ES-I3 (cell line): ENCODE data around the gene ADAMTS16.

ENCODE experiments used
- H3K36me3 ChIP-seq: 2 replicates; pipeline ENCODE4 v1.6.1; 2013; ENCODE audit warnings: mild to moderate bottlenecking, low read length, control low read depth, moderate library complexity; ENCODE audit not compliant: insufficient read depth
- H3K4me1 ChIP-seq: 2 replicates; pipeline ENCODE4 v1.6.1; 2013; ENCODE audit warnings: mild to moderate bottlenecking, control low read depth, low read length; ENCODE audit not compliant: insufficient read depth
- H3K9ac ChIP-seq: 2 replicates; pipeline ENCODE4 v1.6.1; 2013; ENCODE audit warnings: low read depth, mild to moderate bottlenecking, low read length, moderate library complexity
- H3K9me3 ChIP-seq: 2 replicates; pipeline ENCODE4 v1.6.1; 2013; ENCODE audit warnings: mild to moderate bottlenecking, low read length, moderate library complexity; ENCODE audit not compliant: control insufficient read depth, insufficient read depth

Gene ADAMTS16

DNA sequence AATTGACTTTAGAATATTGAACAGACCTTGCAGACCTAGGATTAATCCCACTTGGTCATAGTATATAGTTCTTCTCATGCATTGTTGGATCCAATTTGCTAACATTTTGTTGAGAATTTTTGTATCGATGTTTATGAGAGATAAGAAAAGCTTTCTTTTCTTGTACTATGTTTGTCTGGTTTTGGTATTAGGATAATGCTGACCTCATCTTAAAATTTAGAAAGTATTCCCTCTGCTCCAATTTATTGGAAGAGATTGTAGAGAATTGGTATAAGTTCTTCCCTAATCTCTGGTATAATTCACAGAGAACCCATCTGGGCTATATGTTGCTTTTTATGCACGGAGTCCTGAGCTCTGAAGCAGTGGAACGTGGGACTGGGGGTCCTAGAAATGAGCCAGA is 67.7 kb downstream of the ADAMTS16 start:
- Histone ChIP-seq H3K36me3 (no peaks in the 10 kb centered on the region), H3K4me1 (no peaks in the 10 kb centered on the region), H3K9me3 (no peaks in the 10 kb centered on the region), H3K9ac (no peak overlapping the region)

DNA sequence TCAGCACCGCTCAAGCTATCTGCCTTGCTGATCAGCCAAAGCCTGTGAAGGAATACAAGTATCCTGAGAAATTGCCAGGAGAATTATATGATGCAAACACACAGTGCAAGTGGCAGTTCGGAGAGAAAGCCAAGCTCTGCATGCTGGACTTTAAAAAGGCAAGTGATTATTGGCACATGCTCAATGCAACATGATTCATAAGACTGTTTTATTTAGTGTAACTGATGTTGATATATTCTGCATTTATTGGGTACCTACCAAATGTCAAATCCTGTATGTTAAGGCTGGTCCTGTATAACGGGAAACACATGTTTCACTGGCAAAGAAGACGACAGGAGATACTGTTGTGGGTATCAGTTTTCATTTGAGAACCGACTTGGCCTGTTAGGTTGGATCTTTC is 69.0 kb downstream of the ADAMTS16 start:
- Histone ChIP-seq H3K9me3 (no peaks in the 10 kb centered on the region), H3K9ac (no peak overlapping the region), H3K36me3 (no peaks in the 10 kb centered on the region), H3K4me1 (no peaks in the 10 kb centered on the region)

GRCh38 chr5:5209510-5210286 is 69.6 kb downstream of the ADAMTS16 start:
- Histone ChIP-seq H3K9me3 (no peaks in the 10 kb centered on the region), H3K4me1 (no peaks in the 10 kb centered on the region), H3K9ac (no peak overlapping the region), H3K36me3 (no peaks in the 10 kb centered on the region)

GRCh38 chr5:5217371-5217770 is 77.2 kb downstream of the ADAMTS16 start:
- no peak overlapping the region for H3K9ac ChIP-seq
- no peaks in the 10 kb centered on the region for H3K4me1 ChIP-seq
- no peaks in the 10 kb centered on the region for H3K9me3 ChIP-seq
- H3K36me3 ChIP-seq = peaks cover 4% of the 10 kb centered on the region; the same call in 1 of the 2 replicates

- Histone ChIP-seq H3K4me1 (no peaks in the 10 kb centered on the region), H3K36me3 (peaks cover 9% of the 10 kb centered on the region; the same call in 1 of the 2 replicates), H3K9ac (no peak overlapping the region), H3K9me3 (no peaks in the 10 kb centered on the region)
These were observed 78.3 kb downstream of the ADAMTS16 start for GRCh38 chr5:5218396-5218795.

DNA sequence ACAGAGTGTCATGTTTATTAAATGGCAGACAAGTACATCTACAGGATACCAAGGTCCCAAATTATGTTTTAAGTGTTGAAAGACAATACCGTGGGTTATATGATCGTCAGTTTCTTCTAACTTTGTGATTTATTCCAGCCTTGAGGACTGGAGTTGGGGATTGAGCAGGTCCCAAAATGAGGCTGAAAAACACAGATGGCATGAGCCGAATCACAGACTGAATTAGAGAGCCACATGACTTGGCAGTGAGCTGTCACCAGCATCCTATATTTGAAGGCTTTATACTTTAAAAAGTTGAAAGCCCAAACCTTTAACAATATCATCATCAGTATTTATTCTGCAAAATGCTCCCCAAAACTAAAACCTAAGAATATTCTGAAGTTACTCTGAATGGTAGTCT is 79.4 kb downstream of the ADAMTS16 start:
- H3K9ac ChIP-seq = no peak overlapping the region
- H3K36me3 ChIP-seq = peaks cover 9% of the 10 kb centered on the region; the same call in 1 of the 2 replicates
- H3K4me1 ChIP-seq = no peaks in the 10 kb centered on the region
- no peaks in the 10 kb centered on the region for H3K9me3 ChIP-seq

DNA sequence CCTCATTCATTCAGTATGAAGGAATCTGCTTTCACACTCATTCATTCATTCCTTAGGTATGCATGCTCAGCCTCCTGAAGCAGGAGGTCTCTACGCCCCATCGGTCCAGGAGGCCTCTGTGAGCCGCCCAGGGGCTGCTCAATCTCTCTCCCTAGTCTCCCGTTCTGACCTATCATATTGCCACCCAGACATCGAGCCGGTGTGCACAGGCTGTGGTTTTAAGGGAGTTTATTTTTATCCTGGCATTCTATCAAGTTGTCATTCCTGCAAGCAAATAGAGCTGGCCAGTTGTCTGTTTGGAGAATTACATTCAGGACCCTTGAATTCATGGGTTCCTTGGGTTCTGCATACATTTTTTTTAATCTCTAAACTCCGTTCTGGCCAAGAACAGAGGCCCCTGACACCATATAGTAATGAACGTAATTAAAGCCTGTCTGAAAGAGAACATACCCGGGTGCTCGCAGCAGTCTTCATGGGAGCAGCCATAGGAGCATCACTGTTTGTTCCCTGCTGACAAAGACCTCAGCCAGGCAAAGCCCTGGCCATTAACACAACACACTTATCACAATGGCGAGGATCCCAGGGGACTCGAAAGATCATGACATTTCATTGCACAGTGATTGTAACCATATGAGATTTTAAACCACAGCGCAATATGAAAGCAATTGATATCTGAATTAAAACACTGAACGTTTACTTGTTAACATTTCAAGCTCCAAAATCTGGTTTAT is 80.9 kb downstream of the ADAMTS16 start:
- H3K36me3 ChIP-seq = peaks cover 9% of the 10 kb centered on the region; the same call in 1 of the 2 replicates
- H3K4me1 ChIP-seq = no peaks in the 10 kb centered on the region
- no peaks in the 10 kb centered on the region for H3K9me3 ChIP-seq
- no peak overlapping the region for H3K9ac ChIP-seq

DNA sequence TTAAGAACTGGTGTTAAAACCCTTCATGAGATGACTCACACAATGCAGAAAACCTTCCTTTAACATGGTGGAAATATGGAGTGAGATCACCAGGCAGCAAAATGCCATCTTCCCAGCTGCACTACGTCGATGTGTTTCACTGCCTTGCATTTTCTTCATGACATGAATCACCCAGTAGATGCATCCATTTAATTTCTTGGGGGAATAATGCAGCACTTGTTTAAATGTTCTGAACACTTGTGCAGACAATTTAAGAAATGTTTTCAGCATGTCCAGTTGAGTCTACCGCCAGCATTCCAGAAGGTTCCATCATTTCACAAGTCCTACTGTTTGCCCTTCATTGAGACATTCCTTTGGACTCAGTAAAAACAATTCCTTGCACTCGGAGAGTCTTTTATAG is 81.6 kb downstream of the ADAMTS16 start:
- no peaks in the 10 kb centered on the region for H3K4me1 ChIP-seq
- no peaks in the 10 kb centered on the region for H3K9me3 ChIP-seq
- H3K9ac ChIP-seq = no peak overlapping the region
- peaks cover 9% of the 10 kb centered on the region; the same call in 1 of the 2 replicates for H3K36me3 ChIP-seq

DNA sequence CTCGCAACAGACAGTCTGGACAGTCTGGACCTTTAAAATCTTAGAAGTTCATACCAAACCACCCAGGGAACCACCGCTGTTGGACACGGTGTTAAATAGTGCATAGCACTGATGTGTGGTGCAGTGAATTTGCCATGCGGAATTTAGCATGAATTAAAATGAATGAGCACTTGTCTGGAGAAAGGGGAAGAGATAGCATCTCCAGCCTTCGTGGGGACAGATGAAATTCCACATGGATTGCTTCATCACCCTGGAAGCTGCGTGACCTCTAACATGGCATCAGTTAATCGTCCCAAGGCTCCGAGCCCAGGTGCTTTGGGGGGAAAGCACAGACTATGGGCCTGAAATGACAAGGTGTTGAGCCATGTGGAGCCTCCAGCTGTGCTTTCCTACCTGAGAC is 91.4 kb downstream of the ADAMTS16 start:
- Histone ChIP-seq H3K9me3 (peaks cover 3% of the 10 kb centered on the region; the same call in 1 of the 2 replicates), H3K4me1 (no peaks in the 10 kb centered on the region), H3K9ac (no peak overlapping the region), H3K36me3 (peaks cover 10% of the 10 kb centered on the region; the same call in 1 of the 2 replicates)

GRCh38 chr5:5234912-5235311 is 94.8 kb downstream of the ADAMTS16 start:
- no peaks in the 10 kb centered on the region for H3K4me1 ChIP-seq
- no peak overlapping the region for H3K9ac ChIP-seq
- H3K36me3 ChIP-seq = peaks cover 7% of the 10 kb centered on the region; the same call in 1 of the 2 replicates
- H3K9me3 ChIP-seq = no peaks in the 10 kb centered on the region

- Histone ChIP-seq H3K9me3 (no peaks in the 10 kb centered on the region), H3K4me1 (no peaks in the 10 kb centered on the region), H3K36me3 (peaks cover 3% of the 10 kb centered on the region; the same call in 1 of the 2 replicates), H3K9ac (no peak overlapping the region)
These were observed 95.6 kb downstream of the ADAMTS16 start for GRCh38 chr5:5235685-5236084.

- peaks cover 7% of the 10 kb centered on the region; the same call in 1 of the 2 replicates for H3K36me3 ChIP-seq
- no peaks in the 10 kb centered on the region for H3K4me1 ChIP-seq
- no peaks in the 10 kb centered on the region for H3K9me3 ChIP-seq
- H3K9ac ChIP-seq = no peak overlapping the region
These were observed 99.1 kb downstream of the ADAMTS16 start for GRCh38 chr5:5239191-5239590.

GRCh38 chr5:5240234-5240633 is 100.1 kb downstream of the ADAMTS16 start:
- Histone ChIP-seq H3K4me1 (no peaks in the 10 kb centered on the region), H3K36me3 (peaks cover 7% of the 10 kb centered on the region; the same call in 1 of the 2 replicates), H3K9ac (no peak overlapping the region), H3K9me3 (no peaks in the 10 kb centered on the region)

DNA sequence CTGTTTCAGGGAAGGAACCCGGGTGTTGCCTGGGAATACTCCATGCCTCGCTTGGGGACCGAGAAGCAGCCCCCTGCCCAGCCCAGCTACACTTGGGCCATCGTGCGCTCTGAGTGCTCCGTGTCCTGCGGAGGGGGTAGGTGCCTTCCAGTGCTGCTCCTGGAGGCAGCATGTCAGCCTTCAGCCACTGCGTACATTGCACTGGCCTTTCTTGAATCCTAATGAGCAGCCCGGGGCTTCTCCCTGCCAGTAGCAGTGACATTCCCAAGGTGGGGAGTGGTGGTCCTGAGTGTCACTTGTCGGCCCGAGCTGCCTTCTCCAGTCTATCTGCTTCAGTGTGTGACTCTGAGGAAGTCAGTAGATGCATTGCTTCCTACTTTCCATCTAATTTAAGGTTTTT is 101.9 kb downstream of the ADAMTS16 start:
- no peaks in the 10 kb centered on the region for H3K4me1 ChIP-seq
- H3K36me3 ChIP-seq = peaks cover 7% of the 10 kb centered on the region; the same call in 1 of the 2 replicates
- no peaks in the 10 kb centered on the region for H3K9me3 ChIP-seq
- no peak overlapping the region for H3K9ac ChIP-seq

- no peaks in the 10 kb centered on the region for H3K4me1 ChIP-seq
- no peak overlapping the region for H3K9ac ChIP-seq
- no peaks in the 10 kb centered on the region for H3K9me3 ChIP-seq
- peaks cover 7% of the 10 kb centered on the region; the same call in 1 of the 2 replicates for H3K36me3 ChIP-seq
These were observed 106.6 kb downstream of the ADAMTS16 start for GRCh38 chr5:5246736-5247135.
